K562 (cell line): ENCODE measurements around the gene PRF1. TPM values are rescaled to one million over a fixed set of nuclear protein-coding genes. Genes with fewer than 3 reads are reported as not detected.

Experiments used
- BDP1 ChIP-seq: IDR thresholded peaks from 3 replicates; pipeline ENCODE4 v1.6.1; 2011; ENCODE audit not compliant: insufficient read length, insufficient read depth
- C11orf30 ChIP-seq: fragments of 450-650 bp; IDR thresholded peaks from 2 replicates; pipeline ENCODE4 v1.6.1; 2016; ENCODE audit warnings: low read depth, mild to moderate bottlenecking
- FOXA1 ChIP-seq: fragments of 450-650 bp; IDR thresholded peaks from 2 replicates; pipeline ENCODE4 v1.6.1; 2016; ENCODE audit warnings: mild to moderate bottlenecking, borderline replicate concordance
- MYNN ChIP-seq, 2 experiments: sonication (generic); formaldehyde crosslinking in 1 of 2; IDR thresholded peaks; 2 replicates each; pipeline versions ENCODE4 v1.5.0 to v1.6.1; 2016 to 2020; ENCODE audit warnings: antibody characterized with exemption in 1 of 2, missing genetic modification reagents in 1 of 2
- NRF1 ChIP-seq, 2 experiments: fragments of 450-650 bp; IDR thresholded peaks in 1 of 2; conservative IDR thresholded peaks in 1 of 2; 2 replicates each; pipeline ENCODE4 v1.6.1; 2014; ENCODE audit warnings: mild to moderate bottlenecking in 2 of 2
- RBM25 ChIP-seq: fragments of 200-400 bp; formaldehyde crosslinking; IDR thresholded peaks from 2 replicates; pipeline ENCODE4 v1.6.1; 2018; ENCODE audit warnings: low read length, low read depth, moderate library complexity; ENCODE audit not compliant: severe bottlenecking
- SMARCA4 ChIP-seq: fragments of 450-650 bp; IDR thresholded peaks from 2 replicates; pipeline ENCODE4 v1.6.1; 2016
- TAF1 ChIP-seq: IDR thresholded peaks from 2 replicates; pipeline ENCODE4 v1.6.1; 2011; ENCODE audit warnings: mild to moderate bottlenecking, low read length, moderate library complexity; ENCODE audit not compliant: insufficient read depth, control insufficient read depth, severe bottlenecking; ENCODE audit errors: extremely low read depth
- ZNF41 ChIP-seq: fragments of 250-450 bp; sonication (Bioruptor Pico); conservative IDR thresholded peaks from 2 replicates; pipeline ENCODE4 v1.4.0; 2020; ENCODE audit warnings: mild to moderate bottlenecking
- polyA plus RNA-seq, 8 experiments: library from polyadenylated mRNA; depleted of rRNA in 4 of 8; stranded (reverse) in 5 of 8; unstranded in 3 of 8; fragments of >200 nt; fragmentation: Nextera tagmentation in 2 of 8; fragmentation: Illumina TruSeq in 1 of 8; extraction: Ambion mirVana in 2 of 8; extraction: Trizol in 1 of 8; gene quantifications; 2 replicates each; pipeline versions ENCODE4 v1.2.1 to v1.2.3, GENCODE V29; 2011 to 2014; ENCODE audit warnings: inconsistent platforms in 1 of 8, missing spikeins in 1 of 8
- total RNA-seq, 7 experiments: library from RNA; depleted of rRNA in 6 of 7; stranded (reverse); fragments of >200 nt in 6 of 7; fragmentation: Illumina TruSeq in 2 of 7; extraction: Trizol in 2 of 7; gene quantifications; 2 replicates each; pipeline versions ENCODE4 v1.2.1 to v1.2.3, GENCODE V29; 2011 to 2021; ENCODE audit warnings: low replicate concordance in 1 of 7
- TF ChIP-seq, protein P1 (sequence below): fragments of 450-650 bp; formaldehyde crosslinking; IDR thresholded peaks from 2 replicates; pipeline ENCODE4 v1.4.0; 2022; ENCODE audit warnings: missing genetic modification characterization
- TF ChIP-seq, protein P2 (sequence below): fragments of 450-650 bp; IDR thresholded peaks from one replicate; pipeline ENCODE4 v1.6.1; 2018; ENCODE audit warnings: mild to moderate bottlenecking, moderate library complexity; ENCODE audit not compliant: partially characterized antibody
- TF ChIP-seq, protein P3 (sequence below): sonication (generic); formaldehyde crosslinking; IDR thresholded peaks from 2 replicates; pipeline ENCODE4 v1.5.0; 2020; ENCODE audit warnings: missing genetic modification reagents
- TF ChIP-seq, protein P4 (sequence below): fragments of 250-450 bp; sonication (Bioruptor Pico); IDR thresholded peaks from 2 replicates; pipeline ENCODE4 v1.8.0; 2022; ENCODE audit warnings: inconsistent platforms, mild to moderate bottlenecking, moderate library complexity, borderline replicate concordance
- TF ChIP-seq, protein P5 (sequence below), 2 experiments: fragments of 250-450 bp in 1 of 2; fragments of 450-650 bp in 1 of 2; sonication (Bioruptor Pico) in 1 of 2; IDR thresholded peaks; 2 replicates each; pipeline versions ENCODE4 v1.6.1 to v1.8.0; 2016 to 2021; ENCODE audit warnings: mild to moderate bottlenecking in 2 of 2, moderate library complexity in 2 of 2, missing compliant biosample characterization in 1 of 2, missing genetic modification characterization in 1 of 2

The PRF1 gene
- total and polyA plus RNA-seq, 9 of the 15 experiments (the other 6 are each of a cell fraction or from before 2014, with no cell fraction given): 3.8 to 8.6 (median 6.3) TPM

DNA sequence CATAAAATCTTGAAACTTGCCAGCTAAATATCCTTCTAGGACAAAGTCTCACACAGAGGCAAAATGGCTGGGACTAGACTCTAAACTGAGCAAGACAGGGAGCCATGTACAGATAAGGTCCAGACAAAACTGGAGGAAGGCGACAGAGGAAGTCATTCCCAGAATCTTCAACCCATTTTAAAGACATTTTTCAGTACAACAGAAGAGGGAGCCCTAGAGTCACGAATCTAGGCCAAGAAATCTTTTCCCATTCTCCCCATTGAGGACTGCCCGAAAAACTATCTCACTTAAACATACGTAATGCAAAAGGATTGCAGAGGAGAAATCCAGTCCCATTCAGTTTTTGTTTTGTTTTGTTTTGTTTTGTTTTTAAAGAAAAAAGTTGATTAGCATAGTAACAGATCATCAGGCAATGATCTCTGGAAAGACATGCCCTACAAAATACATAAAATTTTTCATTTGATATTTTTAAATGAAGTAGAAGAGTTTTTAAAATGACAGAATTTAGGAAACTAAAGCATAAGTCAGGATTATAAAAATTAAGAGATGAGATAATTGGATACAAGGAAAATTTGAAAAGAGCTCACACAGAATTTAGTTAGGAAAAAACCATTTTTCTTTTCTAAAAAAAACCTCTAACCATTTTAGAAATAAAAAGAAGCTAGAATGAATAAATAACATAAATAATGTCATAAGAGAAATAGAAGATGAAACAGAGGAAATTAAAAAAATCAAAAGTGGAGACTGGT is 16.9 kb upstream of the PRF1 start (continued):
- TF ChIP-seq BDP1 (no peak), ZNF41 (CRISPR knock-in tag) (no peak), C11orf30 (no peak), SMARCA4 (peak; percentile 16; the same call in 1 of the 2 replicates), MYNN (IDR thresholded peaks at IDR 0.05) (0 out of 2 replicates have a peak, but pooled peaks have one; percentile 22), MYNN (CRISPR knock-in tag; IDR thresholded peaks at IDR 0.05) (no peak), FOXA1 (no peak), TAF1 (no peak), RBM25 (peak; percentile 69), NRF1 (conservative IDR thresholded peaks at IDR 0.05 in 1 of 2, IDR thresholded peaks at IDR 0.05 in 1 of 2) (no peak)
- TF ChIP-seq, protein P1, sequence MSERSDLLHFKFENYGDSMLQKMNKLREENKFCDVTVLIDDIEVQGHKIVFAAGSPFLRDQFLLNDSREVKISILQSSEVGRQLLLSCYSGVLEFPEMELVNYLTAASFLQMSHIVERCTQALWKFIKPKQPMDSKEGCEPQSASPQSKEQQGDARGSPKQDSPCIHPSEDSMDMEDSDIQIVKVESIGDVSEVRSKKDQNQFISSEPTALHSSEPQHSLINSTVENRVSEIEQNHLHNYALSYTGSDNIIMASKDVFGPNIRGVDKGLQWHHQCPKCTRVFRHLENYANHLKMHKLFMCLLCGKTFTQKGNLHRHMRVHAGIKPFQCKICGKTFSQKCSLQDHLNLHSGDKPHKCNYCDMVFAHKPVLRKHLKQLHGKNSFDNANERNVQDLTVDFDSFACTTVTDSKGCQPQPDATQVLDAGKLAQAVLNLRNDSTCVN: no peak
- TF ChIP-seq, protein P2, sequence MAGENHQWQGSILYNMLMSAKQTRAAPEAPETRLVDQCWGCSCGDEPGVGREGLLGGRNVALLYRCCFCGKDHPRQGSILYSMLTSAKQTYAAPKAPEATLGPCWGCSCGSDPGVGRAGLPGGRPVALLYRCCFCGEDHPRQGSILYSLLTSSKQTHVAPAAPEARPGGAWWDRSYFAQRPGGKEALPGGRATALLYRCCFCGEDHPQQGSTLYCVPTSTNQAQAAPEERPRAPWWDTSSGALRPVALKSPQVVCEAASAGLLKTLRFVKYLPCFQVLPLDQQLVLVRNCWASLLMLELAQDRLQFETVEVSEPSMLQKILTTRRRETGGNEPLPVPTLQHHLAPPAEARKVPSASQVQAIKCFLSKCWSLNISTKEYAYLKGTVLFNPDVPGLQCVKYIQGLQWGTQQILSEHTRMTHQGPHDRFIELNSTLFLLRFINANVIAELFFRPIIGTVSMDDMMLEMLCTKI: no peak
- TF ChIP-seq, protein P3, sequence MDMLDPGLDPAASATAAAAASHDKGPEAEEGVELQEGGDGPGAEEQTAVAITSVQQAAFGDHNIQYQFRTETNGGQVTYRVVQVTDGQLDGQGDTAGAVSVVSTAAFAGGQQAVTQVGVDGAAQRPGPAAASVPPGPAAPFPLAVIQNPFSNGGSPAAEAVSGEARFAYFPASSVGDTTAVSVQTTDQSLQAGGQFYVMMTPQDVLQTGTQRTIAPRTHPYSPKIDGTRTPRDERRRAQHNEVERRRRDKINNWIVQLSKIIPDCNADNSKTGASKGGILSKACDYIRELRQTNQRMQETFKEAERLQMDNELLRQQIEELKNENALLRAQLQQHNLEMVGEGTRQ (CRISPR knock-in tag): no peak
- TF ChIP-seq, protein P4, sequence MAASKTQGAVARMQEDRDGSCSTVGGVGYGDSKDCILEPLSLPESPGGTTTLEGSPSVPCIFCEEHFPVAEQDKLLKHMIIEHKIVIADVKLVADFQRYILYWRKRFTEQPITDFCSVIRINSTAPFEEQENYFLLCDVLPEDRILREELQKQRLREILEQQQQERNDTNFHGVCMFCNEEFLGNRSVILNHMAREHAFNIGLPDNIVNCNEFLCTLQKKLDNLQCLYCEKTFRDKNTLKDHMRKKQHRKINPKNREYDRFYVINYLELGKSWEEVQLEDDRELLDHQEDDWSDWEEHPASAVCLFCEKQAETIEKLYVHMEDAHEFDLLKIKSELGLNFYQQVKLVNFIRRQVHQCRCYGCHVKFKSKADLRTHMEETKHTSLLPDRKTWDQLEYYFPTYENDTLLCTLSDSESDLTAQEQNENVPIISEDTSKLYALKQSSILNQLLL: no peak
- TF ChIP-seq, protein P5, sequence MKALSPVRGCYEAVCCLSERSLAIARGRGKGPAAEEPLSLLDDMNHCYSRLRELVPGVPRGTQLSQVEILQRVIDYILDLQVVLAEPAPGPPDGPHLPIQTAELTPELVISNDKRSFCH (CRISPR knock-in tag; IDR thresholded peaks at IDR 0.05): no peak
- TF ChIP-seq, protein P5 (tag; IDR thresholded peaks at IDR 0.05): no peak
